ENCODE data around the gene C3orf49.

GRCh38 chr3:63874769-63875168 is 55.7 kb downstream of the C3orf49 start:
- TF ChIP-seq, protein P1, sequence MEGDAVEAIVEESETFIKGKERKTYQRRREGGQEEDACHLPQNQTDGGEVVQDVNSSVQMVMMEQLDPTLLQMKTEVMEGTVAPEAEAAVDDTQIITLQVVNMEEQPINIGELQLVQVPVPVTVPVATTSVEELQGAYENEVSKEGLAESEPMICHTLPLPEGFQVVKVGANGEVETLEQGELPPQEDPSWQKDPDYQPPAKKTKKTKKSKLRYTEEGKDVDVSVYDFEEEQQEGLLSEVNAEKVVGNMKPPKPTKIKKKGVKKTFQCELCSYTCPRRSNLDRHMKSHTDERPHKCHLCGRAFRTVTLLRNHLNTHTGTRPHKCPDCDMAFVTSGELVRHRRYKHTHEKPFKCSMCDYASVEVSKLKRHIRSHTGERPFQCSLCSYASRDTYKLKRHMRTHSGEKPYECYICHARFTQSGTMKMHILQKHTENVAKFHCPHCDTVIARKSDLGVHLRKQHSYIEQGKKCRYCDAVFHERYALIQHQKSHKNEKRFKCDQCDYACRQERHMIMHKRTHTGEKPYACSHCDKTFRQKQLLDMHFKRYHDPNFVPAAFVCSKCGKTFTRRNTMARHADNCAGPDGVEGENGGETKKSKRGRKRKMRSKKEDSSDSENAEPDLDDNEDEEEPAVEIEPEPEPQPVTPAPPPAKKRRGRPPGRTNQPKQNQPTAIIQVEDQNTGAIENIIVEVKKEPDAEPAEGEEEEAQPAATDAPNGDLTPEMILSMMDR (IDR thresholded peaks at IDR 0.05), result no peak
- TF ChIP-seq POLR2A (IDR thresholded peaks at IDR 0.05) (no peak), POLR2AphosphoS5 (IDR thresholded peaks at IDR 0.05) (no peak)
